GM18909 (cell line): ENCODE results near the gene CRACR2B.

Source experiments
- ATAC-seq: cut with Tn5 transposase; IDR thresholded peaks from one replicate; pipeline ENCODE4 v1.9.1; 2021; ENCODE audit warnings: mild to moderate bottlenecking; ENCODE audit not compliant: unreplicated experiment, poor library complexity

The CRACR2B gene

DNA sequence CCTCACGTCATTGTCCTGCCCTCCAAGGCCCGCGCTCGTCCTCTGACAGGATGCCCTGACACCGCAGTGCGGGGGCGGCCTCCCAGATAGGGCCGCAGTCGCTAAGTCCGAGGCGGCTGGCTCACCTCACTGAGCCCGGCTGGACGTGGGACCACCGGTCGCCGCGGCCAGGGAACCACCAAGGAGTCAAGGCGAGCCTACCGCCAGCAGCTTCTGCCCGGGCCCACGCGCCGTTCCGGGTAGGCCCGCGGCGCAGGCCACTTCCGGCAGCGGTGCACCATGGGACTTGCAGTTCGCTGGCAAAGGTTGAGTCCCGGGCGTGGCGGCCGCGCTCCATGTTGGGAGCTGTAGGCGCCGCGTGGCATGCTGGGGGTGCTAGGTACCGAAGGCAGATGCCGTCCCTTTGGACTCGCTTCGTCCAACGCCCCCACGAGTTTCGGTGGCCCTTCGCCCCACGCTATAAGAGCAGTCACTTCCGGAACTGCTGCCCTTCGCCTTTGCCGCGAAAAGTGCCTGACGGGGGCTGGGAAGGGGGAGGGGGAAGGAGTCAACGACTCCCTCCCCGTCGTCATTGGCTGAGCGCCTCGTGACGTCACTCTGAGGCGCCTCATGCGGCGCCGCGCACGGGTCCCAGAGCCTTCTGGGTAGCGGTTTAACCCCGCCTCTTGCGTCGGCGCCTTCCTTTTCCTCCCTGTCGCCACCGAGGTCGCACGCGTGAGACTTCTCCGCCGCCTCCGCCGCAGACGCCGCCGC lies 18.3 kb upstream of the CRACR2B start, which contains the start of gene RPLP2:
Gene RPLP2, plus strand, starts transcription at position 681 of the 753 bp plus-strand sequence. CDS start 268 bp downstream, outside the sequence.
- peak; percentile 73 for ATAC-seq

DNA sequence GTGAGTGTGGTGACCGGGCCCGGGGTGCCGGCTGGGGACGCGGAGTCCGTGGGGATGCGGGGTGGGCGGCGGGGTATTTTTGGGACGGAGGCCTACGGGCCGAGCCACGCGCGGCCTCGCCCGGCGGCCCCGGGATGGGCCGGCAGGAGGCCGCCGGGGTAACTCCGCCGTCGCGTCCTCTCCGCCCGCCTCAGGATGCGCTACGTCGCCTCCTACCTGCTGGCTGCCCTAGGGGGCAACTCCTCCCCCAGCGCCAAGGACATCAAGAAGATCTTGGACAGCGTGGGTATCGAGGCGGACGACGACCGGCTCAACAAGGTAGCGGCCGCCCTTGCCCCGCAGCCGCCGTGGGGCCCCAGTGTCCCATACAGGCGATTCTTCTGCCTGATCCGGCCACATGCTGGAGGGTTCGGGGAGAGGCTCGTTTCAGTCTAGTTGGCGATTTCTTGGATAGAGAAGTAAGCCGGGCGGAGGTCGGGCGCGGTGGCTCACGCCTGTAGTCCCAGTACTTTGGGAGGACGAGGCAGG lies 17.6 kb upstream of the CRACR2B start:
- no peak for ATAC-seq

DNA sequence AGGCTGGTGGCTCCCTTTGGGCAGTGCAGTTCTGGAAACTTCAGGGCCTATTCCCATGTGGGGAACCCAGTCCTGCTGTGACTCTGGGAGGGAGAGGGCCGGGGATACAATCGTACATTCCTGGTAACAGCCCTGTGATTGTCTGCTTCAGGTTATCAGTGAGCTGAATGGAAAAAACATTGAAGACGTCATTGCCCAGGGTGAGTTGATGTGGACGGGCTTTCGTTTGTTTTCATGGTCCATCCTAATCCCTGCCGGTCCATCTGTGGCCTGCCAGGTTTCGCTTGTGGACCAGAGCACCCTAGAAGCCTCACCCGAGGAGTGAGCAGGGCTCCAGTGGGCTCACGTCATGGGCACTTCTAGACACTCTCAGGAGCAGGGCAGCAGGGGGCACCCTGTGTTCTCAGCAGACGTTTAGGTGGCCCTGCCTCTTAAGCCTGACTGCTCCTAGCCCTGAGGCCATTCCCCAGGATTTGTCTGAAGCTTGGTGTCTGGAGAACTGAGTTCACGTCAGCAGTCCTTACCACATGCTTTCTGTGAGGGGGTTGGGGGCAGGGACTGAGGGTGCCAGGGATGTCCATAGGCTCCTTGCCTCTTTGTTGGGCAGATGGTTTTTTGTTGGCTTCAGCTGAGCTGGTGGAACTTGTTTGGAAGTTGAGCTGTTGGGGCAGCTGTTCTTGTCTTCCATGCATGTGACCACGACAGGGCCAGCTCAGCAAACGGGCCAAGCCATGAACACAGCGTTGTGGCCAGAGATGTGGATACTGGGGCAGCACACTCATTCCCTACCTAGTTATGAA lies 16.1 kb upstream of the CRACR2B start:
- ATAC-seq: no peak

DNA sequence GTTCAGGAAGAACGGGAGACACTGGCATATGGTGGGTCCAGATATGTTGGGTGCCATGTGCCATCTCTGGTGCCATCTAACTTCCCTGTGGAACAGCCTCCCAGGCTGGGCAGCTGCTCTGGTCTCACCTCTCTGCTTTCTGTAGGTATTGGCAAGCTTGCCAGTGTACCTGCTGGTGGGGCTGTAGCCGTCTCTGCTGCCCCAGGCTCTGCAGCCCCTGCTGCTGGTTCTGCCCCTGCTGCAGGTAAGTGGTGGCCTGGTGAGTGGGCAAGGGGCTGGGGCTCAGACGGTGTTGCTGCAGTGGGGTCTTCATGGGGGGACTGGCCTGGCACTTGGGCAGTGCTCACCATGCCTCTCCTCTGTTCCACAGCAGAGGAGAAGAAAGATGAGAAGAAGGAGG lies 15.3 kb upstream of the CRACR2B start:
- ATAC-seq: no peak

DNA sequence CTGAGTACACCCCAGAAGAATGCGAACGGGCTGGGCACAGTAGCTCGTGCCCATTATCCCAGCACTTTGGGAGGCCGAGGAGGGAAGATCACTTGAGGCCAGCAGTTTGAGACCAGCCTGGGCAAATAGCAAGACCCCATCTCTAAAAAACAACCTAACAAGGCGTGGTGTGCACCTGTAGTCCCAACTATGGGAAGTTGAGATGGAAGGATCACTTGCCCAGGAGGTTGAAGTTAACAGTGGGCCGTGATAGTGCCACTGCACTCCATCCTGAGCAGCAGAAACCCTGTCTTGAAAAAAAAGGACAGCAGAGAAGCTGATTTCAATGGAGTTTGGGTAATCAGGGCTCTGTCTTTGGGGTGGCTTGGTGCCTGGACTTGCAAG lies 14.7 kb upstream of the CRACR2B start:
- no peak for ATAC-seq

DNA sequence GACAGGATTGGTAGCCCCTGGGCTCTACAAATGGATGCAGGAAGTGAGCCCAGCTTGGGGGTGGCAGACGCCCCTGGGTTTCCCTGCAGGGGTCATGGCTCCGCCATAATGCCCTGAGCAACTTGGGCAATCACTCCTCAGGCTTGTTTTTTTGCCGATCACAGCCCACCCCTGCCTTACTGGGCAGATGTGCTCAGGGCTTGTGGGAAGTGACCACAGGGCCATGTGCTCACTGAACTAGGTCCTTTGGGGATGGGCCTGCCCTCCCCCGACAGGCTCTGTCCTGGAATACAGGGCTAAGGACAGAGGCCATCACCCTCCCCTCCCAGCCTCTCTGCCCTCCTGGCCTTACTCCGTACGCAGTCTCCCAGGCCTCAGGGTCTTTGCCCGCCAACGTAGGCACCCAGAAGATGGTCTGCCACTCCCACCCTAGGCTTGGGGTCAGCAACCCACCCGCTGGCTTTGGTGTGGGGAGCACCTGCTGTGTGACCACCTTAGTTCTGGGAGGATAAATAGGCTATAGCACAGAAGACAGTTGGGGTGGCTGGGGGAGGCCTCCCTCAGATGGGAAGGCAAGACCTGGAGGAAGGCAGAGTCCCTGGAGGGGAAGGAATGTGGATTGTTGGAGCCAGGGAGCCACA lies 14.1 kb upstream of the CRACR2B start:
- ATAC-seq: no peak

DNA sequence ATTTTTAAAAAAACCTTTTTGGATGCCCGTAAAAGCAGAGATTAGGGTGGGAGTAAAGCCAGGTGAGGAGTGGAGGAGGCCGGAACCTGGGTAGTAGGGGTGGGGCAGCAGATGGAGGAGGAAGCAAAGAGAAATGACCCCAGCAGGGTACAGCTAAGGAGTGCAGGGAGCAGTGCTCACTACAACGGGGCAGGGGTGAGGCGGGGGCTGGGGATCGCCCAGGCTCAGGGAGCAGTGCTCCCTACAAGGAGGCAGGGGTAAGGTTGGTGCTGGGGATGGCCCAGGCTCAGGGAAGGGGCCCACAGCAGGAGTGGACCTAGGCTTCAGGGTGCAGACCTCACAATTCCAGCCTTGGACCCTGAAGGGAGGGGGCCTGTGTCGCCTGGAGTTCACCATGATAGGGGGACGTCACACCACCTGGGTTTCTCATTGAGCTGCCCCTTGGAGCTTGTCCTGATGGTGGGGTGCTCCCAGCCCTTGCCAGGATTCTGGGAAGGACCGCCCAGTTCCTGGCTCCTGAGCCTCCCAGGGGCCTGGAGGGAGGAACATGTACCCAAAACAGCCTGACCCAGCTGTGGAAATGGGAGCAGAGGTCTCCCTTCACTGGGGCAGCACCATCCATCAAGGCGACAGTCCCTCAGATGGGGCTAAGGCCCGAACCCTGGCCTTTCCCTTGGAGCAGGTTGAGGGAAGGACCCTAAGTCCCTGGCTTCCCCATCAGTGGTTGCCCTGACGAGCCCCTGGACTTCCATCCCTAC lies 11.9 kb upstream of the CRACR2B start:
- ATAC-seq: no peak

DNA sequence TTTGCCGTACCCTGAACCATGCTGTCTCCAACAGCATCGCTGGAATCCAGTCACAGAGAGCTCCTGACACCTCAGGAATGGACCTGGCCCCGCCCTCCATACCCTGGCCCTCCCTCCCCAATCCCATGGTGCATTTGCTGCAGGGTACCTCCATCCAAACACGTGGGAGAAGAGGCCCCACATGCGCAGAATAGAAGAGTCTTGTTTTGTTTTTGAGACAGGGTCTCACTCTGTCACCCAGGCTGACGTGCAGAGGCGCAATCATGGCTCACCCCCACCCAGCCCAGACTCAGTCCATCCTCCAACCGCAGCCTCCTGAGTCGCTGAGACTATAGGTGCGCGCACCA lies 11.3 kb upstream of the CRACR2B start:
- no peak for ATAC-seq

DNA sequence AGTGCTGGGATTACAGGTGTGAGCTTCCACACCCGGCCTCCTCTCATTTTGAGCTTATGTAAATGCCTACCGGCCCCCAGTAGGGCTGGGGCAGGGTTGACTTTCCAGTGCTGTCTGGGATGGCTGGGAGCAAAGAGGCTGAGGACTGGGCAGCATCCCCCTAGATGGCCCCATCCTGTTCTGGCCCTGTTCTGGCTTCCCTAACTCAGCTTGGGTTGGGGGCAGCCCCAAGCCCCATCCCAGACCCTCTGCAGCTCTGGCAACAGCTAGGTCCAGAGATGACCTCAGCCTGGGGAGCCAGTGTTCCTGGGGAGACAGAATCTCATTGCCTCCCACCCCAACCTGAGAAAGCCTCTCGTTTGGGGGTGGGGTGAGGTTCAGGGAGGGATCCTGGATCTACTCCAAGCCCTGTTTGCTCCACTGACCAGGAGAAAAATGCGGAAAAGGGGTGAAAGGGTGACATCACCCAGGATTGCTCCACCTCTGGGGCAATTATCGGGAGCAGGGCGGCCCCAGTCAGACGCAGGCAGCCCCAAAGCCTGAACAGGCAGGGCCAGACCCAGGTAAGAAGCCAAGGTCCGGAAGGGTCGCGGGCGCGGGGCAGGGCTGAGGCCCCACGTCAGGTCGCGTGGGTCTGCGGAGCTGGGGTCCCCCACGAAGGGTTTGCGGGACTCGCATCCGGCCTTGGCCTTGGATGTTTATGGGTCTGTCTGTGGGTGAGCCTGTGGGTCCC lies 9.2 kb upstream of the CRACR2B start, which contains the start of gene PNPLA2:
Gene PNPLA2, plus strand, starts transcription at position 519 of the 733 bp plus-strand sequence. CDS start 805 bp downstream, outside the sequence.
- peak; percentile 4 for ATAC-seq

DNA sequence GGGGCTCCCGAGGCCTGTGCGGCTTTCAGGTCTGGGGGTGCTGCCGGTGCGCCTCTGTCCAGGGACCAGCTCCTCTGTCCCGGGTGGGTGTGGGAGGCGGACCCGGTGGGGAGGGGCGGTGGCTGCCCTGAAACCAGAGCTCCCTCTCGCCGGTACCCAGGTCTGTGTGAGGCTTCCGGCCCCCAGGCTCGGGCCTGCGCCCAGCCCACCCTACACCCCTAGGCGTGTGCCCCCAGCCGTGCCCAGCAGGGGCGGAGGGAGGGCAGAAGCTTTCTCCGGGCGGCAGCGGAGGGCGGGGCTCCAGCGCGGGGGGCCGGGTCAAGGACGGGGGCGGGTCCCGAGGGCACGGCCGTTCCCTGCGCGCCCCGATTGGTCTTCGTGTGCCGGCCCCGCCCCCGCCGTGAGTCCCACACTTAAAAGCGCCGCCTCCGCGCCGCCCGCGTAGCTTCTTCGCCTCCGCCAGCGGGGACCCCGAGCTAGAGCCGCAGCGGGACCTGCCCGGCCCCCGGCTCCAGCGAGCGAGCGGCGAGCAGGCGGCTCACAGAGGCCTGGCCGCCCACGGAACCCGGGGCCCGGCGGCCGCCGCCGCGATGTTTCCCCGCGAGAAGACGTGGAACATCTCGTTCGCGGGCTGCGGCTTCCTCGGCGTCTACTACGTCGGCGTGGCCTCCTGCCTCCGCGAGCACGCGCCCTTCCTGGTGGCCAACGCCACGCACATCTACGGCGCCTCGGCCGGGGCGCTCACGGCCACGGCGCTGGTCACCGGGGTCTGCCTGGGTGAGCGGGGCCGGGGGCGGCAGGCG lies 8.4 kb upstream of the CRACR2B start:
- ATAC-seq: peak; percentile 70

DNA sequence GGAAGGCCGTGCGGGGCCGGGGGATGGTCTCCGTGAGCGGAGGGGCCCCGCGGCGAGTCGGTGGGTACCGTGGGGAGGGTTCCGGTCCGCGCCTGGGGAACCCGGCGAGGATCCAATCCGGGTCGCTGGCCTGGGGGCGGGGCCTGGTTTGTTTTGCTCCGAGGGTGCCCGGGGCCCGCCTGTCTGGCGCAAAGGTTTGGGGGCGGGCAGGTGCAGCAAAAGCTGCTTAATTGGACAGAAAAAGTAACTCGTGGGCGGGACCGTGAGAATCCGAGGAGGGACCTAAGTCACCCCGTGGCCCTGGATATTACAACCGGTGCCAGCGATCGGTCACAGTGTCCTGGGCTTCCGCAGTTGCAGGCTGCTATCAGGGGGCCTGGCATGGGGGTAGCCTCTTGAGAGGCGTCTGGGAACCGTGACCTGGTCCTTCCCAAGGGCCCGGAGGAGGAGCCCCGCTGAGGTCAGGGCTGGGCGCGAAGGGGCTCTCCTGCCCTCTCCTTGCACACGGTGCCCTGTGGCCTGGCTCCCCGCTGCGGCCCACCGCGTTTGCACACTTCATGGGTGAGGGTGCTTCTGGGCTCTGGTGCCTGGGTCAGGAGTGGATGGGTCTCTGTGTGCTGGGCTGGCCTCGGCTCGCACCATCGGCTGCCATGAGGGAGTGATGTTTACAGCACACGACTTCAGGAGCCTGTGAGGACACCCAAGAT lies 7.6 kb upstream of the CRACR2B start:
- ATAC-seq: peak; percentile 67

DNA sequence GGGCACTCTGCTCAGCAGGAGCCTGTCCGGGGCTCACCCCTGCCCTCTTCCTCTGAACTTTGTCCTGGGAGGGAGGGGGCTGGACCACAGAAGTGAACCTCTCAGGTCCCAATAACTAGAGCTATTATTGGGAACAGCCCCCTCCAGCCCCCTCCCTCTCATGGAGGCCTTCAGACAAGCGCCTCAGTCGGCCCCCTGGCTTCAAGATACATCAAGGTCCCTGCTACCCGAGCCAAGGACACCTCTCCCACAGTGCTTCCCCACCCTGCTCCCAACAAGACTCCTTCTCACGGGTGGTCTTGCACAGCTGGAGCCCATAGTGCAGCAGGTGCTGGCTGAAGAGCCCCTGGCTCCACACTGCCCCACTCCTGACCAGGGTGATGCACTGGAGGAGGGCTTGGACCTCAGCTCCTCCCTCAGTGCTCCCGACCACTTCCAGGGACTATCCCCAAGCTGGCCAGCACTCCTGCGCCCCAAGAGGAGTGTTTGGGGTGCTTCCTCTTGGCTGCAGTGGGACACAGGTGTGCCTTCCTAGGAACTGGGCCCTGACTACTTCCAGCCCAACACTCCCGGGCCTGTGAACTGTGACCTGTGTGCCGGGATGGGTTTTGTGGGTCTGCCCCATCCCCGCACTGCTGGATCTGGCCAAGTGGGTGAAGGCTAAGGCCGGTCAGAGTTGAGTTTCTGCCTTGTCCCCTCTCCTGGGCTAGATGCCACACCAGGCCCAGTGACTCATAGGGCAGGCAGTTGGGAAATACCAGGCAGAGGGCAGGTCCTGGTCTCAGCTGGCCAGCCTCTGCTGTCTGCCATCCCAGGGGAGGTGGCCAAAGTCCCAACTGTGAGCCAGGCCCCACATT lies 6.8 kb upstream of the CRACR2B start:
- ATAC-seq: no peak

DNA sequence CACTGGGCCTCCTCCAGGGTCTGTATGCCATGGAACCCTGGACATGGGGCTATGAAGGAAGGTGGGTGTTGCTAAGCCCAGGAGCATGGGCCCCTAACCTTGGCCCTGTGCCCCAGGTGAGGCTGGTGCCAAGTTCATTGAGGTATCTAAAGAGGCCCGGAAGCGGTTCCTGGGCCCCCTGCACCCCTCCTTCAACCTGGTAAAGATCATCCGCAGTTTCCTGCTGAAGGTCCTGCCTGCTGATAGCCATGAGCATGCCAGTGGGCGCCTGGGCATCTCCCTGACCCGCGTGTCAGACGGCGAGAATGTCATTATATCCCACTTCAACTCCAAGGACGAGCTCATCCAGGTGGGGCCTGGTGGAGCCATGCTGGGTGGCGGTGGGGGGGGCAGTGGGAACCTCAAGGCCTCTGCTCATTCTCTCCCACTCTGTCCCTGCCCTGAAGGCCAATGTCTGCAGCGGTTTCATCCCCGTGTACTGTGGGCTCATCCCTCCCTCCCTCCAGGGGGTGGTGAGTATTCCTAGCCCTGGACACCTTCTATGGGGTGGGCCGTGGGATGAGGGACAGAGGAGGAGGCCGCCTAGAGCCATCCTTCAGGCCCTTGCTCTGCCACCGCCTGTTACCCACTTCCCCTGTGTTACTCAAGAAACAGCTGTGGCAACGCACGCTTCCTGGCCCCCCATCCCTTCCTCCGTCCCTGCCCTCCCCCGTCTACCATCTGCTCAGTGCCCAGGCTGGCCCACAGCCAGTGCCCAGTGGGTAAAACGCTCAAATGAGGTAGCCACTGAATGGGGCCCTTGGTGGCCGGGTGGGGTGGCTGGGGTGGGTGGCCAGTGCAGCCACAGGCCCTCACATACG lies 6.0 kb upstream of the CRACR2B start:
- ATAC-seq: no peak

DNA sequence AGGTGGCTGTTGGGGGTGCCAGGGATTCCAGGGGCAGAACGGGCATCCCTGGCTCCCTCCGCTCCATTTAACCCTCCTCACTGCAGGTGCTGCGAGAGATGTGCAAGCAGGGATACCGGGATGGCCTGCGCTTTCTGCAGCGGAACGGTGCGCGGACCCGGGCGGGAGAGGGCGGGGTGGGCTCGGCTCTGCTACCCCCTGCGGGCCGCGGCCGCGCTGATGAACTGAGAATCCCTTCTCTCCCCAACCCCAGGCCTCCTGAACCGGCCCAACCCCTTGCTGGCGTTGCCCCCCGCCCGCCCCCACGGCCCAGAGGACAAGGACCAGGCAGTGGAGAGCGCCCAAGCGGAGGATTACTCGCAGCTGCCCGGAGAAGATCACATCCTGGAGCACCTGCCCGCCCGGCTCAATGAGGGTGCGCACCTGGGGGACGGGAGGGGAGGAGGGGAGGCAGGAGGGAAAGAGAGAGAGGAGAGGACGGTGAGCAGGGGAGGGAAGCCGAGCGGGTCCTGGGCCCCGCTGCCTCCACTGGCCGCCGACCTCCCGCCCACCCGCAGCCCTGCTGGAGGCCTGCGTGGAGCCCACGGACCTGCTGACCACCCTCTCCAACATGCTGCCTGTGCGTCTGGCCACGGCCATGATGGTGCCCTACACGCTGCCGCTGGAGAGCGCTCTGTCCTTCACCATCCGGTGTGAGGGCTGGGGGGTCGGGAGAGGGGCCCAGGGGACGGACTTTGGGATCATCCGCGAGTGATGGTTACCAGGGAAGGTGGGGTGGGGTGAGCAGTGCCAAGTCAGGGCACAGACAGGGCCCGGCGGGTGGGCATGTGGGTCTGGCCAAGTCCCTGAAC lies 4.1 kb upstream of the CRACR2B start:
- no peak for ATAC-seq

DNA sequence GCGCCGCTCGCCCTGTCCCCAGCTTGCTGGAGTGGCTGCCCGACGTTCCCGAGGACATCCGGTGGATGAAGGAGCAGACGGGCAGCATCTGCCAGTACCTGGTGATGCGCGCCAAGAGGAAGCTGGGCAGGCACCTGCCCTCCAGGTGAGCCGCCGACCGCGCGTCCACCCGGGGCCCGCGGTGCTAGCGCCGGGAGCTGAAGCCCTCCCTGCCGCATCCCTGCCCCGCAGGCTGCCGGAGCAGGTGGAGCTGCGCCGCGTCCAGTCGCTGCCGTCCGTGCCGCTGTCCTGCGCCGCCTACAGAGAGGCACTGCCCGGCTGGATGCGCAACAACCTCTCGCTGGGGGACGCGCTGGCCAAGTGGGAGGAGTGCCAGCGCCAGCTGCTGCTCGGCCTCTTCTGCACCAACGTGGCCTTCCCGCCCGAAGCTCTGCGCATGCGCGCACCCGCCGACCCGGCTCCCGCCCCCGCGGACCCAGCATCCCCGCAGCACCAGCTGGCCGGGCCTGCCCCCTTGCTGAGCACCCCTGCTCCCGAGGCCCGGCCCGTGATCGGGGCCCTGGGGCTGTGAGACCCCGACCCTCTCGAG lies 3.3 kb upstream of the CRACR2B start:
- no peak for ATAC-seq
